Mucosa of descending colon (tissue), 3 donors: ENCODE results near the gene SERPINF2. TPM values are rescaled to one million over a fixed set of nuclear protein-coding genes. Genes with fewer than 3 reads are reported as not detected.
"Not testable (repeated sequence)": the region's sequence is repeated elsewhere in the genome, so short reads cannot be mapped to it uniquely, and the experiment has no call there.

Source experiments
- ATAC-seq: fragments of 200-7000 bp; cut with Tn5 transposase; one replicate; pipeline ENCODE4 v1.9.1; 2020; ENCODE audit warnings: mild to moderate bottlenecking, moderate library complexity
- DNase-seq, 3 donors: peaks; one replicate each; pipeline ENCODE4 v3.0.0-alpha.2; 2020
- H3K36me3 ChIP-seq: fragments of 200-600 bp; one replicate; pipeline ENCODE4 v1.8.0; 2021; ENCODE audit warnings: low read depth, mild to moderate bottlenecking
- H3K4me1 ChIP-seq: fragments of 200-600 bp; one replicate; pipeline ENCODE4 v1.8.0; 2021; ENCODE audit warnings: low read depth, mild to moderate bottlenecking
- H3K4me3 ChIP-seq: fragments of 200-600 bp; one replicate; pipeline ENCODE4 v1.8.0; 2021; ENCODE audit warnings: mild to moderate bottlenecking
- H3K9me3 ChIP-seq: fragments of 200-600 bp; one replicate; pipeline ENCODE4 v1.8.0; 2021; ENCODE audit warnings: mild to moderate bottlenecking
- intact Hi-C, 2 donors: fragments of 100-400 bp; cut with DNase I in 1 of 2; cut with micrococcal nuclease in 1 of 2; formaldehyde crosslinking; loops; one replicate each; pipeline versions ENCODE4 v1.11.0 to v1.11.1; 2022; cut with DNase I, micrococcal nuclease
- total RNA-seq, 3 donors: library from RNA; stranded (reverse); fragmentation: NEBNext Ultra II Directional in 2 of 3; extraction: Animal tissue kit (Norgen Biotek cat#: 25700) in 2 of 3; gene quantifications; one replicate each; pipeline versions ENCODE4 v1.2.1 to v1.2.4, GENCODE V29; 2021 to 2023
- TF ChIP-seq, protein P1 (sequence below): fragments of 200-600 bp; IDR thresholded peaks from one replicate; pipeline ENCODE4 v1.8.0; 2022; ENCODE audit warnings: antibody characterized with exemption, mild to moderate bottlenecking
- donor health status: DM: no; HTN: no; CAD: no; lungs with moderate emphysema.
- donor health status: DM: no; HTN: no; CAD: no.
- donor health status: DM: no; HTN: yes; CAD: no.

Gene SERPINF2
- total RNA-seq, 3 donors from 2014 or later: 0.78 to 8.2 (median 2.9) TPM

DNA sequence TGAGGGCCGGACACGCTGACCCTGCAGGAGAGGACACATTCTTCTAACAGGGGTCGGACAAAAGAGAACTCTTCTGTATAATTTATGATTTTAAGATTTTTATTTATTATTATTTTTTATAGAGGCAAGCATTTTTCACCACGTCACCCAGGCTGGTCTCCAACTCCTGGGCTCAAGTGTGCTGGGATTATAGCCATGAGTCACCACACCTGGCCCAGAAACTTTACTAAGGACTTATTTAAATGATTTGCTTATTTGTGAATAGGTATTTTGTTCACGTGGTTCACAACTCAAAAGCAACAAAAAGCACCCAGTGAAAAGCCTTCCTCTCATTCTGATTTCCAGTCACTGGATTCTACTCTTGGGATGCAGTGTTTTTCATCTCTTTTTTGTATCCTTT is 16.9 kb downstream of the SERPINF2 start:
- intact Hi-C loops: no loop called here

DNA sequence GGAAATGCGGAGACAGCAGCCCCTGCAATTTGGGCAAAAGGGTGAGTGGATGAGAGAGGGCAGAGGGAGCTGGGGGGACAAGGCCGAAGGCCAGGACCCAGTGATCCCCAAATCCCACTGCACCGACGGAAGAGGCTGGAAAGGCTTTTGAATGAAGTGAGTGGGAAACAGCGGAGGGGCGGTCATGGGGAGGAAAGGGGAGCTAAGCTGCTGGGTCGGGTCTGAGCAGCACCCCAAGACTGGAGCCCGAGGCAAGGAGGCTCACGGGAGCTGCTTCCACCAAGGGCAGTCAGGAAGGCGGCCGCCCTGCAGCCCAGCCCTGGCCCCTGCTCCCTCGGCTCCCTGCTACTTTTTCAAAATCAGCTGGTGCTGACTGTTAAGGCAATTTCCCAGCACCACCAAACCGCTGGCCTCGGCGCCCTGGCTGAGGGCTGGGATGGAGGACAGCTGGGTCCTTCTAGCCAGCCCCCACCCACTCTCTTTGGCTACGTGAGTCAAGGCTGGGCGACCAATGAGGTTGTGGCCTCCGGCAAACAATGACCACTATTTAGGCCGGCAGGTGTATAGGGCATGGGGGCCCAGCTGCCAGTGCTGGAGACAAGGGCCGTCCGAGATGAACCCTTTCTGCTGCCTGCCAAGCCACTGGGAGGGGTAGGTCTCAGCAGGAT is 19.7 kb downstream of the SERPINF2 start:
- Histone ChIP-seq H3K4me3 (no peak overlapping the region), H3K4me1 (peaks cover 14% of the 10 kb centered on the region), H3K36me3 (no peaks in the 10 kb centered on the region), H3K9me3 (no peaks in the 10 kb centered on the region)
- TF ChIP-seq, protein P1, sequence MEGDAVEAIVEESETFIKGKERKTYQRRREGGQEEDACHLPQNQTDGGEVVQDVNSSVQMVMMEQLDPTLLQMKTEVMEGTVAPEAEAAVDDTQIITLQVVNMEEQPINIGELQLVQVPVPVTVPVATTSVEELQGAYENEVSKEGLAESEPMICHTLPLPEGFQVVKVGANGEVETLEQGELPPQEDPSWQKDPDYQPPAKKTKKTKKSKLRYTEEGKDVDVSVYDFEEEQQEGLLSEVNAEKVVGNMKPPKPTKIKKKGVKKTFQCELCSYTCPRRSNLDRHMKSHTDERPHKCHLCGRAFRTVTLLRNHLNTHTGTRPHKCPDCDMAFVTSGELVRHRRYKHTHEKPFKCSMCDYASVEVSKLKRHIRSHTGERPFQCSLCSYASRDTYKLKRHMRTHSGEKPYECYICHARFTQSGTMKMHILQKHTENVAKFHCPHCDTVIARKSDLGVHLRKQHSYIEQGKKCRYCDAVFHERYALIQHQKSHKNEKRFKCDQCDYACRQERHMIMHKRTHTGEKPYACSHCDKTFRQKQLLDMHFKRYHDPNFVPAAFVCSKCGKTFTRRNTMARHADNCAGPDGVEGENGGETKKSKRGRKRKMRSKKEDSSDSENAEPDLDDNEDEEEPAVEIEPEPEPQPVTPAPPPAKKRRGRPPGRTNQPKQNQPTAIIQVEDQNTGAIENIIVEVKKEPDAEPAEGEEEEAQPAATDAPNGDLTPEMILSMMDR: no peak
- ATAC-seq: peak; percentile 32
- DNase-seq: no peak
- intact Hi-C loops: no loop called here

More for the DNA sequence above, 16.9 kb downstream of the SERPINF2 start:
- TF ChIP-seq, protein P1: no peak
- Histone ChIP-seq H3K4me3 (no peak overlapping the region), H3K9me3 (no peaks in the 10 kb centered on the region), H3K36me3 (no peaks in the 10 kb centered on the region), H3K4me1 (peaks cover 12% of the 10 kb centered on the region)
- DNase-seq (no peak), ATAC-seq (no peak)

DNA sequence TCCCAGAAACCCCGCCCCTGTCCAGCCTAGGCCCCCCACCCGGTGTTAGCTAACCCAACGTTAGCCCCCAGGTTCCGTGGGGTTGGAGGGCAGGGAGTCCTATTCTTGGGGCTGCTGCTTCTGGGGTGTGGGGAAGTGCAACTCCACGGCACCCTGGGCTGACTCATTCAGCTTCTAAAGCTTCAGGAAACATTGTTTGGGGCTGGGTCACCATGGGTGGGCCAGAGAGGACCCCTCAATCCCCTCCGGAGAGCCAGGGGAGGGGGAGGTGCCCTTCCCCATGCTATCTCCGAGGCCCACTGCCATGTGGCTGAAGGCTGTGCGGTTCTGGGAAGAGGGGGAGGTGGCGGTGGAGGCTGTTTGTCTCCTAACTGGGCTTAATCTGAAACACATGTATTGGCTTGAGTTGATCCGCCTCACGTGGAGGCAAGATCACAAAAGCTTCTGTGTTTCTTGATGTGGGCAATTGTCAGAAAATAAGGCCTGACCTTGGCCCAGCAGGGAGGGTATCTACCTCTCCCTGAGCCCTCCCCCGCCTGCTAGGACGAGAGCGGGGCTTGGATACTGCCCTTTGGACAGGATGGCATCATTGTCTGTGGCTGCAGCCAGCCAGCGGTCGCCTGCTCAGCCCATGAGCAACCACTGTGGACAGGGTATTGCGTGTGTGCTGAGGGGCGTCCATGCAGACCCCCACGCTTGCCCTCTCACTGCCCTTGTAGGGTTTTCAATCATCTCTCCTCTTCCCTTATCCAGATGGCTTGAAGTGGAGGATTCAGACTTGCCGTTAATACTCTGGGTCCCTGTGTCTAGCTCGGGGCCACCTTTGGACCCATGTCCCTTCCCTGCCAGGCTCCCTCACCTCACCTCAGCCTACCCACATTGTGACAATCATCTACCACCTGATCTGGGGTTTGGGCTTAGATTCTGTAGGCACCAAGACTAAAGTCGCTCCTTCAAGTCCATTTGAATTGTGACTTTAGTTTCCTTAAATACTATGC is 20.5 kb downstream of the SERPINF2 start:
- Histone ChIP-seq H3K4me1 (peaks cover 14% of the 10 kb centered on the region), H3K36me3 (no peaks in the 10 kb centered on the region), H3K9me3 (no peaks in the 10 kb centered on the region), H3K4me3 (no peak overlapping the region)
- peak; percentile 44 for ATAC-seq
- intact Hi-C loops: no loop called here
- no peak for DNase-seq
- TF ChIP-seq, protein P1: no peak

DNA sequence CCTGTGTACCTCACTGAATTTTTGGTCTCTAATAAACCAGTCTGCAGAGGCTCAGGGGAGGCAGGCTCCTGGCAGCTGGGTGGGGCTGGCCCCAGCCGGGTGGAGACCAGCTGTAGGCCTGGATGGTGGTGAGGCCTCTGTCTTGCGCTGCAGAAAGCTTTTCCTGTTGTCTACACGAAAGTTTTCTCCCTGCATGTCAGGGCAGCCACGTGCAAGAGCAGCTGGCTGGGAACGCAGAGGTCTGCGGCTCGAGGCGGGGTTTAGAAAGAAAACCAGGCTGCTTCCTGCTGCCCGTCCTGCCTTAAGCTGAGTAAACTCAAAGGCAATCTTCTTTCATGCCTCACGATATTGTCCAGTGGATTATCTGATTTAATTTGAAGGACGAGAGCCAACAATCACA is 21.6 kb downstream of the SERPINF2 start:
- peak; percentile 69 to 89 (median 77) for DNase-seq
- intact Hi-C loops: no loop called here
- Histone ChIP-seq H3K4me1 (peaks cover 14% of the 10 kb centered on the region), H3K9me3 (no peaks in the 10 kb centered on the region), H3K4me3 (no peak overlapping the region), H3K36me3 (no peaks in the 10 kb centered on the region)
- peak; percentile 87 for ATAC-seq
- TF ChIP-seq, protein P1: no peak

DNA sequence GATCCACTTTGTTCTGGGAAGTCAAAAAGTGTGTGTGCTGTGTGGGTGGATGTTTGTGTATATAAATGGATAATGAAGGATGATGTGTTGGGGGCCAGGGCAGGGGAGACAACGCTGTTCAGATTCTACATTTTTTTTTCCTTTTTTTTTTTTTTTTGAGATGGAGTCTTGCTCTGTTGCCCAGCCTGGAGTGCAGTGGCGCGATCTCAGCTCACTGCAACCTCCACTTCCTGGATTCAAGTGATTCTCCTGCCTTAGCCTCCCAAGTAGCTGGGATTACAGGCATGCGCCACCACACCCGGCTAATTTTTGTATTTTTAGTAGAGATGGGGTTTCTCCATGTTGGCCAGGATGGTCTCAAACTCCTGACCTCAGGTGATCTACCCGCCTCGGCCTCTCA is 22.0 kb downstream of the SERPINF2 start:
- H3K9me3 ChIP-seq, H3K4me3 ChIP-seq, DNase-seq, intact Hi-C loops, ATAC-seq, H3K36me3 ChIP-seq: not testable (repeated sequence)
- H3K4me1 ChIP-seq: peaks cover 14% of the 10 kb centered on the region

DNA sequence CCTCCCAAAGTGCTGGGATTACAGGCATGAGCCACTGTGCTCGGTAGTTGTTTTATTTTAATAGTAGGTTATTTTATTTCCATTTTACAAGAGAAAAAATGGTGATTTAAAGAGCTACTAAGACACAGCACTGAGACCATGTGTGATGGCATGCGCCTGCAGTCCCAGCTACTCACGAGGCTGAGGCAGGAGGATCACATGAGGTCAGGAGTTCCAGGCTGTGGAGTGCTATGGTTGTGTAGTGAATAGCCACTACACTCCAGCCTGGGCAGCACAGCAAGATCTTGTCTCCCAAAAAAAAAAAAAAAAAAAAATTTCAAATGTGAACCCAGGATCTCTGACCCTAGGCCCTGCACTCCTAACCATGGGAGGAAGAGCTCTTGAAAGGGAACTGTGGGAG is 22.9 kb downstream of the SERPINF2 start:
- H3K4me3 ChIP-seq: no peak overlapping the region
- H3K9me3 ChIP-seq: no peaks in the 10 kb centered on the region
- DNase-seq: no peak
- H3K36me3 ChIP-seq: no peaks in the 10 kb centered on the region
- TF ChIP-seq, protein P1: no peak
- intact Hi-C loops: no loop called here
- H3K4me1 ChIP-seq: peaks cover 14% of the 10 kb centered on the region
- no peak for ATAC-seq
